A673 (cell line): ENCODE measurements around the gene SSR2.

ENCODE experiments used
- CTCF ChIP-seq: fragments of 300-800, 200-600 bp; sonication (generic); conservative IDR thresholded peaks from 2 replicates; pipeline ENCODE4 v1.5.1; 2017; ENCODE audit warnings: low read depth, mild to moderate bottlenecking, antibody characterized with exemption, low read length, moderate library complexity, mixed read lengths
- EZH2 ChIP-seq: fragments of 200-600 bp; sonication (generic); IDR thresholded peaks from 2 replicates; pipeline ENCODE4 v1.6.1; 2017; ENCODE audit warnings: borderline replicate concordance, low read depth, mild to moderate bottlenecking, mixed read lengths, antibody characterized with exemption, low read length; ENCODE audit not compliant: poor library complexity, severe bottlenecking

GRCh38 chr1:155993595-155993994, 27.2 kb downstream of the SSR2 start:
- TF ChIP-seq CTCF (no peak), EZH2 (no peak)
